GM18868 (cell line): Measurements from ENCODE around the gene TACR1.
"Not testable (repeated sequence)": the region's sequence is repeated elsewhere in the genome, so short reads cannot be mapped to it uniquely, and the experiment has no call there.

Experiments
- ATAC-seq: cut with Tn5 transposase; IDR thresholded peaks from one replicate; pipeline ENCODE4 v1.9.1; 2021; ENCODE audit warnings: mild to moderate bottlenecking, moderate library complexity; ENCODE audit not compliant: unreplicated experiment

The TACR1 gene

DNA sequence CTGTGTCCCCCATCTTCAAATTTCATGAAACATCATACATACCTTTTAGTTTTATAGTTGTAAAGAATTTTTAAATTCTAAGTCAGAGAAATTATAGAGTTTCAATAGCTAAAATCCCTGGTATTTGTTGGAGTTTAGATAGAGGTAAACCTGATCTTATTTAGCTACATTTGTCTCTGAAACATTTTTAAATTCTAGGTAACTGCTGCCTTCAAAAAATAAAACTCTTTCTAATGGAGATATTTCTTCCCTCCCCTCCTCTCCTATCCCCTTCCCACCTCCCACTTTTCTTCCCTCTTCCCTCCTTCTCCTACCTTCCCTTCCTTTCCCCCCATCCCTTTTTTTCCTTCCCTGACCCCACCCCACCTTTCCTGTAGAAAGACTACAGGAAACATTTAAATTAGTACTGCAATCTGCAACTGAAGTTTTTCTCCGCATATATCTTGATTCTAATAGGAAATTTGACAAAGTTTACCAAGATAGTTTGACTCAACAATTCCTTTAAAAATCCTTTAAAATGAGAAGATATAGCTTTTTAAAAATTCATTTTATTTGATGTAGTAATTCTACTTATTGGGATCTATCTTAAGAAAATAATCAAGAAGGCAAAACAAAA, 4.1 kb downstream of the TACR1 start:
- ATAC-seq = no peak

DNA sequence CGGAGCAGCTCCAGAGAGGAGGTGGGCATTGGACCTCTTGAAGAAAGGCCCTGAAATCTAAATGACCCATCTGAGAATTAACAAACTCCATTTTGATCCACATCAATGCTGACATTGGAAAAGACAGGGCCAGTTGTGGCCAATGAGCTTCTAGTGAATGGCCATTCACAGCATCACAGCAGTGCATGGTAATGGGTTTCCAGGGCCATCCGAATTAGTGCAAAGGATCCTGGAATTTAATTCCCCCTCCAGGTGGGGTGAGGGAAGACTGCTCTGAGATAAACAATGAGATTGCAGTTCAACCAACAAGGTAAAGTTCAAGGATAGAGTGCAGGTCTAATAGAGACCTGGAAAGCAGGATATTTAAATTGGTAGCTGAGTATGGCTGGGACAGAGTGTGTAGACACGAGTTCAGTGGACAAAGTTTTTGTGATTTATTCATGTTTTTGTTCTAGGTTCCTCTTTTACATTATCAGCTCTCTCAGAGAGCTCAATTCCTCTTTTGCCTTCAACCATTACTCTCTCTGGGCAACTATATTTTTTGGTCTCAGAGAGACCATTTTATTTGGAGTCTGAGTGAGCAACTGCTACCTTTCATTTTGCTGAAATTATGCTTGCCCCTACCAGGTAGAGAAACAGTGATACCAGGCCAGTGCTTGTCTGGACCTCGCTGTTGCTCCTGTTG, 5.0 kb downstream of the TACR1 start:
- ATAC-seq = no peak

DNA sequence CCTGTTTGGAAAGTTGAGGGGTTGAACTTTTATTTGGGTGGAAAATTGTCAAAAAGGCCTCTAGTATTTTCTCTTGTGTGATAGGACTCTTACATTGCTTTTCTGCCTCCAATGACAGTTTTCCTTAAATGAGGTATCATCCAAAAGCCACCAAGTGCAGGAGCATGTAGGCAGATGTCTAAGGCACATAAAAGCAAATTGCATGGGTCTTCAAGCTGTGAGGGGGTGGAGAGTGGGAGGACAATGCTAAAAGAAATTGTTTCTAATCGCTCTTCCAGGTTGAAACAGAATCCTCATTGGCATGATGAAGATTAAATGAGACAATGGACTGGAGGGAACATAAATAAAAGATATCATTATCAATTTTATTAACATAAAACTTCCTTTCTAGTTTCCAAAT, 6.8 kb downstream of the TACR1 start:
- ATAC-seq = no peak

DNA sequence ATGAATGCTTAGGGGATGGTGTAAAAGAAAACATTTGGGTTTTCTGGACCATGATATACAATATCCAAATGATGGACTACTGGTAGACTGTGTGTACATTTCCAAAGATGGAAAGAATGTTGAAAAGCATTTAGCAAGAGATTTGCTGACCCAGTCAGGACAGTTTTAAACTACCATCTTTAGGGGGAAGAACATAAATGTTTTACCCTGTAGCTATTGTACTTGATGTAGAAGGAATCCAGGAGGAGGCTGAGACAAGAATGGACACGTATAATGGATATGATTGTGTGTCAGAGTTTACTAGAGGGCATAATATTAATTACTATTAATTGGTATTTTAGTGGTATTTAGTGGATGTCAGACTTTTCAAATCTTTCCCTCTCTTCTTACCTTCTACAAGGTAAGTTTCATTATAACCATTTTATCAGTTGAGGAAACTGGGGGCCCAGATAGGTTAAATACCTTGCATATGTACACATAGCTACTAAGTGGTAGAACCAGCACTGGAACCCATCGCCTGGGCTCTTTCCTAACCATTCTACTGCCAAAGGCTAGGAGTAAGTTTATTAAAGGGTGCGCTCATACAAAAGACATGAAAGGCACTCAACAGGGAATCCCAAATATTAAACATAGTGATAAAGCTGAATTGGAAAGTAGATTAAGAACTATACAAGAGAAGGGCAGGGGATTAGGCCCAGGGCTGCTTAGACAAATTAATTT, 8.9 kb downstream of the TACR1 start:
- ATAC-seq = no peak

DNA sequence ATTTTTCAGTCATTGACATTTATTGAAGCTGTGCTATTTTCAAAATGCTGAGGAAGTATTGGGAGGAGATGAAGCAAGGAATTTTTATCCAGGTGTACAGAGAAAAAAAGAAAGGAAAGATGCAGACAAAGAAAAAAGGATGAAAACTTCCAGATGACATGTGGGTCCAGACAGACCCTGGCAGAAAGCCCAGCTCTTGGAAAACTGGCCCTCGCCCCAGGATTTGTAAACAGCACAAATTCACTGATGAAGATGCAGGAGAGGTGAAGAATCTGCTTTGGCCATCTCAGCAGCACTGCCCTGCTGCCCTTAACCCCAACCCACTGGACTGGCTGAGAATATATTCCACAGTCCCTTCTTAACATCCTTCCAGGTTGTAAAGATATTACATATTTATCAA, 12.5 kb downstream of the TACR1 start:
- ATAC-seq = no peak

- no peak for ATAC-seq
Observed at GRCh38 chr2:75182606-75183005, 16.7 kb downstream of the TACR1 start.

- ATAC-seq = no peak
Observed at GRCh38 chr2:75180476-75180875, 18.8 kb downstream of the TACR1 start.

DNA sequence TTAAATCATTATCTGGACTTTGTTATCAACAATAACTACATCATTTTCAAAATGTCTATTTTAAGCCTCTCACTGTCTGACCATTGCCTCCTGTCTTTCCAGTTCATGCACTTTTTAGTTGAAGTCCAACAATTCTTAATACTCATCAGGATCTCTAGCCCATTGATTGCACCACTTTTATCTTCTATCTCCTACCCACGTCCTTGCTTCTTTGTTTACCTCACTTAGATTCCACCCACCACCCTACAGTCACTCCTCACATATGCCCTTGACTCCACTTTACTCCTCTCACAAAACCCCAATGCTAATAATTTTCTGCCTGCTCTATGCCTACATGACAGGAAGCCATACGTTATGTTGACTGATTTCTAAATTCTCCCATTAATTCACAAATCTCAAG, 21.9 kb downstream of the TACR1 start:
- no peak for ATAC-seq

GRCh38 chr2:75175456-75175855, 23.9 kb downstream of the TACR1 start:
- ATAC-seq = no peak

- no peak for ATAC-seq
Observed at GRCh38 chr2:75174981-75175380, 24.3 kb downstream of the TACR1 start.

DNA sequence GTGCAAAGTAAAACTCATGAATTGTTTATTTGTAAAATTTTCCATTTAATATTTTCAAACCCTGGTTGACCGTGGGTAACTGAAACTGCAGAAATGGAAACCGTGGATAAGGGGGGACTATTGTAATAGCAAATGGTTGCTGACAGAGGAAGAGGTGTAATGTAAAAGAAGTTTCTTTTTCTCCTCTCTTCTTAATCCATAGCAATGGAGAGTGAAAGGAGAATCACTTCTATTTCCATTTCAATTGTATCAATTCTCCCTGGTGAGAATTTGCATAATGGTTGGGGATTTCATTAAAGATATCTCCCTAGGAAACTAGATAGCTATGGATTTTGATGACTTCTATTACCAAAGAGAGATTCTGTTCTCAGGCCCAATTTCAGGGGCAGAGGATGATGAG, 24.8 kb downstream of the TACR1 start:
- no peak for ATAC-seq

GRCh38 chr2:75173740-75174139, 25.6 kb downstream of the TACR1 start:
- ATAC-seq = no peak

DNA sequence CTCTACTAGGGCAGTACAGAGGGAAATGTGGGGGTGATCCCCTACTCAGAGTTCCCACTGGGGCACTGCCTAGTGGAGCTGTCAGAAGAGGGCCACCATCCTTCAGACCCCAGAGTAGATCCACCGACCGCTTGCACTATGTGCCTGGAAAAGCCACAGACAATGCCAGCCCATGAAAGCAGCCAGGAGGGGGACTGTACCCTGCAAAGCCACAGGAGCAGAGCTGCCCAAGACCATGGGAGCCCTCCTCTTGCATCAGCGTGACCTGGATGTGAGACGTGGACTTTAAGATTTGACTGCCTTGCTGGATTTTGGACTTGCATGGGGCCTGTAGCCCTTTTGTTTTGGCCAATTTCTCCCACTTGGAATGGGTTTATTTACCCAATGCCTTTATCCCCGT, 27.9 kb downstream of the TACR1 start:
- ATAC-seq = not testable (repeated sequence)

DNA sequence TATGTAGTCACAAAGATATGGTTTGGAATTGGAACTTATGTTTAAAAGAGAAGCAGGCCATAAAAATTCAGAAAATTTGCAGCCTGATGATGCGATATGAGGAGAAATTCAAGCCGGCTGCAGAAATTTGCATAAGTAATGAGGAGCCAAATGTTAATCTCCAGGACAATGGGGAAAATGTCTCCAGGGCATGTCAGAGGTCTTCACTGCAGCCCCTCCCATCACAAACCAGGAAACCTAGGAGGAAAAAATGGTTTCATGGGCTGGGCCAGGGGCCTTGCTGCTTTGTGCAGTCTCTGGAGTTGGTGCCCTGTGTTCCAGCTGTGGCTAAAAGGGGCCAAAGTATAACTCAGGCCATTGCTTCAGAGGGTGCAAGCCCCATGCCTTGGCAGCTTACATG, 28.4 kb downstream of the TACR1 start:
- ATAC-seq = no peak

DNA sequence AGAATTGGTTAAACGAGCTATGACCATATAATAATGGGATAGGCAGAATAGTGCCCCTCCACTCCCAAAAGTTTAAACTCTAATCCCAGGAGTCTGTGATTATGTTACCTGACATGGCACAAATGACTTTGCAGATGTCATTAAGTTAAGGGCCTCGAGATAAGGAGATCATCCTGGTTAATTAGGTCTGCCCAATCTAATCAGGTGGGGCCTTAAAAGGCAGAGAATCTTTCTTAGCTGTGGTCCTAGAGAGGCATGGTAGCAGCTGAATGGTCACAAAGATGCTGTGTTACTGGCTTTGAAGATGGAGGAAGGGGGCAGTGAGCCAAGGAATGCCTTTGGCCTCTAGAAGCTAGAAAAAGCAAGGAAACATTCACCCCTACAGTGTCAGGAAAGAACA, 31.1 kb downstream of the TACR1 start:
- no peak for ATAC-seq

DNA sequence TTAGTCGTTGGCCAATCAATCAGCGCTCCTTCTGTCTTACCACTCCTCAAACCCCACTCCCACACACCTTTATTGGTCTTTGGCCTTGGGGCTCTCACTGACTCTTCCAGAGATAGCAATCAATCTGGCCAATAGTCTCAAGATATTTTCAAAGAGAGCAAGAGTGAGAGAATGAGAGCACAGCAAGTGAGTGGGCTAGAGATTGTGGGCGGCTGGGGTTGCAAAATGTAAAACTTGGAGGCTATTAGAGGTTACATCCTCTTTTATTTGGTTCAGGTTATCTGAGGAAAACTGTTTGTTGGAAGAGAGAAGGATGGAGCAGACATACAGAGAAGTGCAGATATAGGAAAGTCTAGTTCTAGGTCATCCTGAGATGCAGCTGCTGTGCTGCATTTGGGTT, 32.8 kb downstream of the TACR1 start:
- no peak for ATAC-seq

- no peak for ATAC-seq
Observed at GRCh38 chr2:75162897-75163296, 36.4 kb downstream of the TACR1 start.

GRCh38 chr2:75162259-75162658, 37.1 kb downstream of the TACR1 start:
- ATAC-seq = no peak

DNA sequence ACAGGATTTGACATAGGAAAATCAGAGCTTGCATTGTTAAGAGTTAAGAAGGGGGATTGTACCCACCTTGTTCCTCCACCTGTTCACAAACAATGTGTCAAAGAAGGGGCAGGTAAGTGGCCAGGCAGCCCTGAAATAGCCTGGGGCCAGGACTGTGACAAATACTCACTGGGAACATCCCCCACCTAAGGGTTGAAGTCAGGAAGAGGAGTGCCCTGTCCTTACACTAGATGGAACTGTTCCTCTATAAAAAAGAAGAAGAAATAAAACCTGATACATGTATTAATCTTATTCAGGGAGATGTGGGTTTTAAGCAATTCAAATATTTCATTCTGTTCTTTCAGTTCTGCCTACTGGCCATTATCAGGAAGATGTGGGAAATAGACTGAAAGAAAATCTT, 41.9 kb downstream of the TACR1 start:
- no peak for ATAC-seq

GRCh38 chr2:75155115-75155514, 44.2 kb downstream of the TACR1 start:
- ATAC-seq = no peak

DNA sequence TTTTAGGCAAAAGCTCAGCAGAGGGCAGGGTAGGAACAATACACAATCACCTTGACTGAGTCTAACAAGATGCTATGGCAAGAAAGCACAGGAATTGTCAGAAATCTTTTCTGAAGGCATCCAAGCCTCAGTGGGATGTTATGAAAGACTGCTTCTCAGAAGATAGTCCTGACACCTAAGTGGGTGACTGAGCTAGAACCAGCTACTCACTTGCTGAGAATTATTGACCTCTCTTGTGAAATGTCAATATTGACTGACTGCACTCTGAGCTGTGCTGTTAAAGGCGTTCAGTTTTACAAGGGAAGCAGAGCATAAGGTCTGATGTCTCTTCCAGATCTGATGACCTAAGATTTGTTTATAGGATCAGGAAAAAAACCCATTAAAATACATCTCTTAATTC, 46.1 kb downstream of the TACR1 start:
- ATAC-seq = no peak

- not testable (repeated sequence) for ATAC-seq
Observed at GRCh38 chr2:75152243-75152642, 47.1 kb downstream of the TACR1 start.
